NCI-H446 treated with DMSO at 0.1 percent for 48 hours (cell line): Measurements from ENCODE around the gene TRABD2B.

Experiments
- DNase-seq: peaks from one replicate; lab custom pipeline; 2025; lab: John Stamatoyannopoulos, UW

TRABD2B gene

GRCh38 chr1:47935856-47936255 lies 61.3 kb downstream of the TRABD2B start:
- no peak for DNase-seq

- no peak for DNase-seq
Observed at GRCh38 chr1:47935163-47935562, 62.0 kb downstream of the TRABD2B start.

DNA sequence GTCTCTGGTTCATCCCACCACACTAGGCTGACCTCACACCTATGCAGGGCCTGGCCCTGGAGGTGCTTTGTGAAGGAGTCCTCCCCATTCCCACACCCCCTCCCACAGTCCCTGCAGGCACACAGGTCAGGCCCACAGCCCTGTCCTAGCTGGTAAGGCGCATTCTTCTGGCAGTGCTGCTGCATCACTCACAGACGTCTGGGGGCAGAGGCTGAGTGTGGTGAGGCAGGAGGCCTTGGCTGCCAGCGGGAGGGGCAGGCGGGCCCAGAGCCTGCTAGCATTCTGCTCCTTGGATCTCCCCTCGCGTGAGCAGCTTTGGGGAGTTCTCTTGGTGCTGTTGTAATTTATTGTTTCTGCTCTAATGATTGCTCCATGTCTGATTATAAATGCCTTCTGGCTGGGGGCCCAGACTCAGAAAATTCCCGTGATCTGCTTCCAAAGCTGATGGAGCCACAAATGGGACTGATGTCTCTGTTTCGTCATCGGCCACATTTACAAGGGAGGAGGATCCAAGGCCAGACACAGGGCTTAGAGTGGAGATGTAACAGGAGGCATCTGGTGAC lies 62.9 kb downstream of the TRABD2B start:
- no peak for DNase-seq

DNA sequence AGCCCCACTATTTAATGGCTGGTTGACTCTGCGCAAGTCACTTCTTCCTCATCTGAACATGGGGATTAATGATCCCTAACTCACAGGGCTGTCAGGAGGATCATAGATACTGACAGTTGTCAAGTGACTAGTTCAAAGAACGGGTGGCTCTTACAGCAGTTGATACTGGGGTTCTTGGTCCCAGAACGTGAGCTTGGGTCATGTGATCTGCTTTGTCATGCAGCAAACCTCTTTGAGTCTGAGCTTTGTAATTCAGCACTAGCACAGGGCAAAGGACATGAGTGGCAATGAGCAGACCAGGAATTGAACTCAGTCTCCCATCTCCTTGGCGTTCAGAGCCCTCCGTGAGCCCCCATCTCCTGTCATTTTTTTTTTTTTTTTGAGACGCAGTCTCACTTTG lies 64.4 kb downstream of the TRABD2B start:
- DNase-seq, result no peak

DNA sequence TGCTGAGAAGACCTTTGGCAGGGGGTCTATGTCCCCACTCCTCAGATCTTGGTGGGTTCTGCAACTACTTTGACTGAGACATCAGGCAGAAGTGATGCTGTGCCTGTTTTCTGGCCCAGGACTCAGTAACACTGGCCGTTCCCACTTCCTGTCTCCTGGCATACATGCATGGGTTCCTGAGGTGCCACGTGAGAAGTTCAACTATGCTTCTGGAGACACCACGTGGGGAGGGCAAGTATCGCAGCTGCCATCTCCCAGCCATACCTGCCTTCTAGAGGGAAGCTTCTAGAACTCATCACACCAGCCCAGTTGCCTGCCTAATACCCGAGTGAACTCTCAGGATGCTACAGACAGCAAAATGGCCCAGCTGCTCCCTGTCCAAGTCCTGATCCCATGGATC lies 65.8 kb downstream of the TRABD2B start:
- DNase-seq, result no peak

DNA sequence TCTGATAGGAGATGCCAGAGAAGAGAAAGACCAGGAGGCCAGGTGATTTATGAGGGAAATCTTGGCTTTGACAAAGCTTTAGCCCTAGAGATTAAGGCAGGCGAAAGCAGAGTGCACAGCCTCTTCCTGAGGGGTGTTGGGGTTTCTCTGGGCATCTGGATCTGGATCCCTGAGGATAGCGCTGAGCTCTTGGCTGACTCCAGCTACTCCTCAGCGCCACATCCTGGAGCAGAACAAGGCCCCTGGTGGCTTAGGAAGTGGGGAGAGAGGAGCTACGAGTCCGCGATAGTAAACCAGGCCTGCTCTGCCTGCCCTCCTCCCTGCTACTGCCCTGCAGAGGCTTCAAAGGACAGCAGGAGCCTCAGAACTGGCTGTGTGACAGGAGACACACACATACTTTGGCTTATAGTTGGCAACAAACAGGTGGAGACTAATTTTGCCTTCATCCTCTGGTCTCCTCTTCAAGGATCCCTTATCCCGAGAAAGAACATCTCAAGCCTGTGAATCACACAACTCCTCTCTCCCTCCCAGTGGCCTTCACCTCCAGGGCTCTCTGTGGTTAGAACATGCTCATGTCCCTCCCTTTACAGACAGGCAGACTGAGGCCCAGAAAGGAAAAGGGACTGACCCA lies 66.9 kb downstream of the TRABD2B start:
- no peak for DNase-seq

DNA sequence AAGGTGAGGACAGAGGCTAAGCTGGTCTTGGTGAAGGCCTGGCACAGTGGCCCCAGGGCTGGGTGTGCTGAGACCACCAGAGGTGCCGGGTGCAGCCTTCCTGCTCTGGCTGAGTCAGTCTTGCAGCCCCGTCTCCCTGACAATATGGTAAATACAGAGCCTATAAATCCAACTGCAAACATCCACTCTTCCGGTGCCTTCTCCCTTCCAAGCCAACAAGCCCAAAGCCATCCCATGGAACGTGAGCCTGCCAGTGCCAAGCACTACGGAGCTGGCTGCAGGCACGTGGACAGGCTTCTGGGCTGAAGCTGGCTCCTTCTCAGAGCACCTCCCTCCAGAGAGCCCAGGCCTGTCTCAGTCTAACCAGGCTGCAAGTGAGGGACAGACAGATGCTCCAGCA lies 70.0 kb downstream of the TRABD2B start:
- DNase-seq, result no peak

- no peak for DNase-seq
Observed at GRCh38 chr1:47926461-47926999, 70.7 kb downstream of the TRABD2B start.

DNA sequence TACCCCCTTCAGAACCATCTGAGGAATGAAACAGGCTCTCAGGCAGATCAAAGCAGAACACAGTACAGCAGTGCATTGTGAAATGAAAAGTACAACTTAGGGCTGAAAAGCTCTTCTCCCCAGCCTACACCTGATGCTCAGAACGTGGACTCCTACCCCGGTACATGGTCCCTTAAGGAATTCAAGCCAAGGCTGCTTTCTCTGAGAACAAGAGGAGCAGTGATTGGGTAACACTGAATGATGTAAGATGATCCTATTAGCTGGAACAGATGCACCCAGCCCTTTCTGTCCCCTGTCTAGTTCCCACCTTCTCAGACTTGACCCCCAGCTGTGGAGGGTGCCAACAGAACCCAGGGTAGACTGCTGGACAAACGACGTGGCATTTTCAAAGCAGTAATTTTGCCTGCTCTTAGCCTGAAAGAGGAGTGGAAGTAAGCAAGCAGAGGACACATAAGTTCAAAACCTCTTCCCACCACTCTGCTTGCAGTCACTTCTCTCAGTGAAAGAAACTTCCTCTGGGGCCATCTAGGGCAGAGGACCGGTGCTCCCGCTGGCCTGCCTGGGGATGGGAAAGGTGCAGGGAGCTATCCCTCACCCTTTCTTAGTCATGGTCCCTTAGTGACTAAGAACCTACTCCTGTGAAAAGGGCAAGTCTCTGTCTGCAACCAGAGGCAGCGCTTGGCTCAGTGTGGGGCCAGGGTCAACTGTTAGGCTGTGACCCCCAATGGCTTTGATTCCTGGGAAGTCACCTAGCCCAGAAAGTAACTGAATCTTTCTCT lies 72.7 kb downstream of the TRABD2B start:
- DNase-seq, result no peak

DNA sequence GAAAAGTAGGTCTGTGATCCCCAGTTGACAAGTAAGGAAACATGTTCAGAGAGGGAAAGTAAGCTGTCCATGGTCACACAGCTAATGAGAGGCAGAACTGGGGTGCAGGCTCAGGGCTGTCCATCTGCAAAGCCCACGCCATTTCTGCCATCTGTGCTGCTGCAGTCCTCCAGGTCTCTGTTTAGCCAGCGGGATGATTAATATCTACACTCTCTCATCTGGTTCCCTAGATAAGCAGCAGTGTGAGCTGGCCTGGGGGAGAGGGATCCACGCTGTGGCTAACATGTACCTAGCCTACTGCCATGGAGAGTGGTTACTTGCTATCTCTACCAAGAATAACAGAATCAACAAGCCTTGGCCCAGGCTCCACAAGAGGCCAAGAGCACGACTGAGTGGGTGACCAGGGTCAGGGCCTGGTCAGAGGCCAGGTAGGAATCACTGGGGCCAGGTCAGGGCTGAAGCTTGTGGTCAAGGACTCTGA lies 75.2 kb downstream of the TRABD2B start:
- DNase-seq, result no peak

DNA sequence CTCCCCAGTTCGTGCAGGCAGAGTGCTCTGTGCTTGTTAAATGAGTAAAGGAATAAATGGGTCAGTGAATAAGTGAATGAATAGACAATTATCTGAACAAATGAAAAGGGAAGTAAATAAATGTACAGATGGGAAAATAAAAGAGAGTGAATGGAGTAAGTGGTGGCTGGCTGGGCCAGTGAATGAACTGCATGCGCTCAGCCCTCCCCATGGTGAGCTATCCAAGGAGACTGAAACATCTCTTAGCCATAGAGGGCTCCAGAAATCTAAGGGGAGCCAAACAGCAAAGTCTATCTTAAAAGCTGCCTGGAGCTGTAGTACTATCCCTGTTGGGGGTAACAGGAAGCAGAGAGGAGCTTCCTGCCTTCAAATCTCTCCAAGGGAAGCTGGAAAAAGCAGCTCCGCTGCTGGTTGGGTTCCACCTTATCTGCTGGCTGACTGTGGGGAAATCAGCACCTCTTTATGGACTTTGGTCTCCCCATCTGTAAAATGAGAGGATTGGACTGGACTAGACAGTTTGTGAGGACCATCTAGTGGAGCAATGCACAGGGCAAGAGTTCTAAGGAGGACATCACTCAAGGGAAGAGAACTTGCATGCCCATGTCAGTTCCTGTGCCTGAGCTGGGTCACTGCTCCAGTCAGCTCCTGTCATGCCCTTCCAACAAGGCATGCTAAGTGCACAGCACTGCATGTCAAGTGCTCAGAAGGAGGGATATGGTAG lies 77.9 kb downstream of the TRABD2B start:
- no peak for DNase-seq

DNA sequence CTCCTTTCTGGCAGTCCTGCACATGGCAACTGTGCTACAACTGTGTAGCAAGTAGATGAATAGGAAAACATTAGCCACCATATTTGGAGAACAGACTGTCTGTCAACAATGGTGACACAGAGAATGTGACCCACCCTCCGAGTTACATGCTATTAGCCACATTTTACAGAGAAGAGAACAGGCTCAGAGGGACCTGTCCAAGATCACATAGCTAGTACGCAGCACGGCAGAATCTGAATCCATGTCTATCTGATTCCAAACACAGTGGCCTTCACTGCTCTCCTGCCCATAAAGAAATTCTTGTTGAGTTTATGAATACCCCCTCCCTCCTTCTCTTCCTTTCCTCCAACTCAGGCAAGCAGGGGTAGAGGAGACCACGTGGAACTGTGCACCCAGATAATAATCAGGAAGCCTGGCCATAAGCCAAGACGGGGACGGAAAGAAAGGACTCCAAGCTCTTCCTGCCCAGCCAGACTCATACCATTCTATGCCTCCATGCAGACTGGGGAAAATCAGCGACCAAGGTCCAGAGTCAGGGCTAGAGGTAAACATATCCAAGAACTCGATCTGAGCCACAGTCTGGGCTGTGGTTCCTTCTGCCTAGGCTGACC lies 78.8 kb downstream of the TRABD2B start:
- no peak for DNase-seq

GRCh38 chr1:47917687-47918086 lies 79.5 kb downstream of the TRABD2B start:
- no peak for DNase-seq

- no peak for DNase-seq
Observed at GRCh38 chr1:47915677-47916353, 81.4 kb downstream of the TRABD2B start.

DNA sequence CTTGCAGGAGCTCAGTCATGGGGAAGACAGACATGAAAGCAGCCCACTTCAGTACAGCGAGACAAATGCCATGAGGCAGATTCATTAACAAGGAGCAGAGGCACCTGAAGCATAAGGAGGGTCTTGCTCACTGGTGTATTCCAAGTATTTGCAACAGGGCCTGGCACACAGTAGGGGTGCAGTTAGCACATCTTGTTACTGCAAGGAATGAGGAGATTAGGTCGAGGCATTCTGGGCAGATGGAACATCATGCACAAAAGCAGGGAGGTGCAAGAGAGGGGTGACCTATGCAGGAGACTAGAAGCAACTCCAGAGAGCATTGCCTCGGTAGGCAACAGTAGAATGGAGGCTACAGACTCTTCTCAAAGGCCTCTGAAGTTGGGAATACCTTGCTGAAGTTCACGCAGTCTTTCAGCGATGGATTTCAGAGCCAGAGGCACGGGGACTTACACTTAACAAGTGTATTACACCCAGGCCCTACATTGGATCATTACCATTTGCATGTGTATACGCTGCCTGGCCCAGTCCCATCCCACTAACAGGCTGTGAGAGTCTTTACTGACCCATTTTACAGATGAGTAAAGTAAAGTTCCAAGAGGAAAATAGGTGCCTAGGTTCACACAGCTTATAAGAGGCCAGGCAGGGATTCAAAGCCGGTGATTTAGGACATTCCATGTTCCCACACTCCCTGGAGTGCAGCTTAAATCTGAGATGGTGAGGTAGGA lies 82.1 kb downstream of the TRABD2B start:
- no peak for DNase-seq

GRCh38 chr1:47914218-47914938 lies 82.8 kb downstream of the TRABD2B start:
- no peak for DNase-seq

DNA sequence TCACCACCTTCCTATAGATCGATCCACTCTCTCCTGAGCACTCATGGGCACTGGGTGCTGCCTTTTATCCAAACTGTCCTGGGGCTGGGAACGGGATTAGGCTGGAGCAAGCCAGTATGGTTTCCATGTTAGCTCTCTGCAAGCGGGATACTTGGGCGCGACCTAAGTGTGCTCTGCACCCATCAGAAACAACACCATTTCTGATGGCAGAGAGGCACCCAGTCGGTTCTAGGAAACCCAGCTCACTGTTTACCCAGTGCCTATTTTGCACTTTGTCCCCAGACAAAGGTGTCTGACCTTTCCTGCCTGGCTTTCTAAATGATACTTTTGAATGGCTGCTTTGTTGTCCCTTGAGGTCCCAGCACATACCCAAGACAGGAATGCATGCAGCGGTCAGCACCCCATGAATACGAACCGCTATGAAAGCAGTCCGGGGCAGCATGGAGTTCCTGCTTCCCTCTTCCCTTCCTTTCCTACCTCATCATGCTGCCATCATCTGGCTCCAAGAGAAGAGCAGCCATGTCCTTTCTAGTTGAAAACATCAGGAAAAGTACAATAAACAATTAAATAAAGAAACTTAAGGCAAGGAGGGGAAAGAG lies 83.9 kb downstream of the TRABD2B start:
- DNase-seq, result no peak

- no peak for DNase-seq
Observed at GRCh38 chr1:47912756-47913155, 84.4 kb downstream of the TRABD2B start.

DNA sequence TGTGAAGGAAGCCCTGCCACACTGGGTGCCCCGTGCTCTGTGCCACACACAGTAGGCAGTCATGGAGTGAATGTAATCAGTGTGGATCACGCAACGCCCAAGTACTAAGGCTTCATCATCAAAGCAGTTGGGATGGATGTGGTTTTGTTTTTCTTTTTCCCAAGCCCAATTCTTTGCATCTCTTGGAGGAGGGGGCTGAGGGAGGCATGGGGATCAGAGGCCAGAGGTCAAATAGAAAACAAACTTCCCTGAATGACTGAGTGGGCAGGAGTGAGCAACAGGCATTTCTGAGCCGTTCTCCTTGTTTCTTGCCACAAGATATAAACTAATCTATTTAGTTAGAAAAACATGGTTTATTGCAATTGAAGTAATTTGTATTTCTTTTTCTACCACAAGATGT lies 85.3 kb downstream of the TRABD2B start:
- no peak for DNase-seq

DNA sequence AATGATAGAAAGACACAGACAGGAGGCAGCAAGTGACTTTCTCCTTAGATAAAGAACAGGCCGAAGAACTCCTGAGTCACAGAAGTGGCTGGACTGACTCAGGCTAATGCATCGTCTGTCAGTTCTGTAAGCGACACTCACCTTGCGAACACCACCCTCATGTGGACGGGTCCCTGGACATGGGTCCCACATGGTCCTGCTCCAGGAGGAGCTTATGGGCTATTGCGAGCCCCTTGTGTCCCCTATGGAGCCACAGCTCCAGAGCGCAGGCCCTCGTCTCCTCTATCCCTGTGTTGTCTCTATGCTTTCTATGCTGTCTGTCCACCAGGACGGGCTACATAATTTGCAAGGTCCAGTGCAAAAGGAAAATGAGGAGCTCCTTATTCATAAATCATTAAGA lies 85.8 kb downstream of the TRABD2B start:
- no peak for DNase-seq
